Measurements from ENCODE around the gene CTBP2. TPM values are rescaled to one million over a fixed set of nuclear protein-coding genes. Genes with fewer than 3 reads are reported as not detected.
A peak's percentile ranks its signal among the peaks of the same experiment; 100 is the strongest.

CTBP2 gene
- total RNA-seq, 1 donor from 2014 or later, result 55.2 TPM

DNA sequence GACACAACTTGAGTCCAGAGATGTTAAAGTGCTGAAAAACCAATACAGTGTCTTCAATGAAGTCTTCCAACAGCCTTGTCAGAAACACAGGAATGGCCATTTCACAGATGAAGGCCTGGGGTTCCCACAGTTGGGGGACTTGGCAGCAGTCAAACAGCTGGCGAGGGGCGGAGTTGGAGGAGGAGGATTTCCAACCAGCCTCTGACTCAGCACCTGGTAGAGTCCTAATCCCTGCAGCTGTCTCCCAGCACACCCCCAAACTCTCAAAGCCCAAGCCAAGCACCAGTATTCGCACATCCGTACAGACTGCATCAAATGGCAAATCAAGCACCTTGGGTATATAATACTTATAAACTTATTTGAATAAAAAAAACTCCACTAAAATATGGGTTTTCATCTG, 28.0 kb downstream of the CTBP2 start:
- TF ChIP-seq EZH2 (IDR thresholded peaks at IDR 0.05), result no peak
- TF ChIP-seq, protein P1, sequence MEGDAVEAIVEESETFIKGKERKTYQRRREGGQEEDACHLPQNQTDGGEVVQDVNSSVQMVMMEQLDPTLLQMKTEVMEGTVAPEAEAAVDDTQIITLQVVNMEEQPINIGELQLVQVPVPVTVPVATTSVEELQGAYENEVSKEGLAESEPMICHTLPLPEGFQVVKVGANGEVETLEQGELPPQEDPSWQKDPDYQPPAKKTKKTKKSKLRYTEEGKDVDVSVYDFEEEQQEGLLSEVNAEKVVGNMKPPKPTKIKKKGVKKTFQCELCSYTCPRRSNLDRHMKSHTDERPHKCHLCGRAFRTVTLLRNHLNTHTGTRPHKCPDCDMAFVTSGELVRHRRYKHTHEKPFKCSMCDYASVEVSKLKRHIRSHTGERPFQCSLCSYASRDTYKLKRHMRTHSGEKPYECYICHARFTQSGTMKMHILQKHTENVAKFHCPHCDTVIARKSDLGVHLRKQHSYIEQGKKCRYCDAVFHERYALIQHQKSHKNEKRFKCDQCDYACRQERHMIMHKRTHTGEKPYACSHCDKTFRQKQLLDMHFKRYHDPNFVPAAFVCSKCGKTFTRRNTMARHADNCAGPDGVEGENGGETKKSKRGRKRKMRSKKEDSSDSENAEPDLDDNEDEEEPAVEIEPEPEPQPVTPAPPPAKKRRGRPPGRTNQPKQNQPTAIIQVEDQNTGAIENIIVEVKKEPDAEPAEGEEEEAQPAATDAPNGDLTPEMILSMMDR (IDR thresholded peaks at IDR 0.05), result no peak
- TF ChIP-seq EZH2phosphoT487 (IDR thresholded peaks at IDR 0.05), result no peak
- H3K9me3 ChIP-seq (ENCODE audit: low read depth), result no peaks in the 10 kb centered on the region
- peaks cover 2% of the 10 kb centered on the region for H3K9me3 Mint-ChIP-seq
- peak; percentile 56 for DNase-seq (ENCODE audit: low spot score)
- peak overlapping the region; percentile 61 for H3K4me2 ChIP-seq
- H3F3A ChIP-seq (ENCODE audit: low read depth), result peaks cover 12% of the 10 kb centered on the region
- peaks cover 33% of the 10 kb centered on the region for H3K4me1 Mint-ChIP-seq
- H3K9ac ChIP-seq, result no peak overlapping the region
- peaks cover 50% of the 10 kb centered on the region for H3K36me3 Mint-ChIP-seq
- peaks cover 4% of the 10 kb centered on the region for H3K36me3 ChIP-seq
- H3K4me3 ChIP-seq, result no peak overlapping the region
- no peak overlapping the region for H2AFZ ChIP-seq (replicated peaks)
- H3K27me3 ChIP-seq, result no peaks in the 10 kb centered on the region
- no peak overlapping the region for H3K27ac ChIP-seq
- peaks cover 100% of the 10 kb centered on the region for H3K79me2 ChIP-seq (ENCODE audit: low read depth)
- peaks cover 51% of the 10 kb centered on the region for H3K4me1 ChIP-seq
- no peak overlapping the region for H3K4me3 Mint-ChIP-seq
- H3K27me3 Mint-ChIP-seq (ENCODE audit: insufficient read depth, low read depth), result peaks cover 6% of the 10 kb centered on the region
- no peak overlapping the region for H3K27ac Mint-ChIP-seq
- H4K20me1 ChIP-seq (ENCODE audit: low read depth), result peaks cover 100% of the 10 kb centered on the region

DNA sequence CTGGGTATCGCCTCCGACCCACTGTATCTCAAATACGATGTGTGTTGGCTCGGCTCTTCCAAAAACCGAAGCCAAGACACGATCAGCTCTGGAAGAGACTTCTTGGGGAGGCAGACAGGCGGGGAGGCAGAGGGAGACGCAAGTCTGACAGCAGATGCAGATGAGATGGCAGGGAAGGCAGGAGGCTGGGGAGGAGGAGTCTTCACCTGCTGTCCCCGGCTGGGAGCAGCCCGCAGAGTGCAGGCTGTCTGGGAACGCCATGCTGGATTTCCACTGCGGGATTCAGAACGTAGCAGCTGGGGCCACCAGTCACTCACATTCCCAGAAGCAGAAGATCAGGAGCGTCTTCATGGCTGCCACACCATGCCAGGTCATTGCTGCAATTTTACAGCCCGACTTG, 29.4 kb downstream of the CTBP2 start:
- Mint-ChIP-seq H3K9me3 (peaks cover 2% of the 10 kb centered on the region), H3K27ac (no peak overlapping the region), H3K4me1 (peaks cover 31% of the 10 kb centered on the region), H3K27me3 (ENCODE audit: insufficient read depth, low read depth) (peaks cover 8% of the 10 kb centered on the region), H3K4me3 (no peak overlapping the region), H3K36me3 (peaks cover 52% of the 10 kb centered on the region)
- Histone ChIP-seq H3F3A (ENCODE audit: low read depth) (peaks cover 12% of the 10 kb centered on the region), H3K4me2 (no peak overlapping the region), H3K27me3 (no peaks in the 10 kb centered on the region), H3K36me3 (peaks cover 4% of the 10 kb centered on the region), H3K79me2 (ENCODE audit: low read depth) (peaks cover 100% of the 10 kb centered on the region), H3K4me3 (no peak overlapping the region), H4K20me1 (ENCODE audit: low read depth) (peaks cover 100% of the 10 kb centered on the region), H3K4me1 (peaks cover 39% of the 10 kb centered on the region), H3K9ac (no peak overlapping the region), H3K9me3 (ENCODE audit: low read depth) (no peaks in the 10 kb centered on the region), H3K27ac (no peak overlapping the region), H2AFZ (replicated peaks) (no peak overlapping the region)
- TF ChIP-seq EZH2 (IDR thresholded peaks at IDR 0.05) (no peak), EZH2phosphoT487 (IDR thresholded peaks at IDR 0.05) (no peak)
- TF ChIP-seq, protein P1 (IDR thresholded peaks at IDR 0.05), result no peak
- no peak for DNase-seq (ENCODE audit: low spot score)

DNA sequence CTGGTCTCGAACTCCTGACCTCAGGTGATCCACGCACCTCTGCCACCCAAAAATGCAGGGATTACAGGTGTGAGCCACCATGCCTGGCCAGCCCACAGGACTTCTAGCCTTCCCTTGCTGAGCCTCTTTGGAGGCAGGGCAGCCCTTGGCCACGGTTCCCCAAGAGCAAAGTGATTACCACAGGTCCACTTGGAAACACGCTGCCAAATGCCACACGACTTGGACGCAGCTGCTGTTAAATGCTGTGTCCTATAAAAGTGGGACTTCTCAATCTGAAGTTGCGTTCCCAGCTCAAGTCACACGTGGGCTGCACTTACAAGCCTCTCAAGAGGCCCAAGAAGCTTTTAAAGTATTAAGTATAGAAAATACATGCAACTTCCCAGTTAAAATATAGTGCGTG, 30.1 kb downstream of the CTBP2 start:
- Mint-ChIP-seq H3K27ac (no peak overlapping the region), H3K4me3 (no peak overlapping the region), H3K36me3 (peaks cover 50% of the 10 kb centered on the region), H3K9me3 (peaks cover 2% of the 10 kb centered on the region), H3K27me3 (ENCODE audit: insufficient read depth, low read depth) (peaks cover 8% of the 10 kb centered on the region), H3K4me1 (peaks cover 26% of the 10 kb centered on the region)
- Histone ChIP-seq H3K9ac (no peak overlapping the region), H3K9me3 (ENCODE audit: low read depth) (no peaks in the 10 kb centered on the region), H3K27me3 (no peaks in the 10 kb centered on the region), H3K79me2 (ENCODE audit: low read depth) (peaks cover 100% of the 10 kb centered on the region), H3K36me3 (peaks cover 4% of the 10 kb centered on the region), H3F3A (ENCODE audit: low read depth) (peaks cover 12% of the 10 kb centered on the region), H3K4me3 (no peak overlapping the region), H3K4me1 (peaks cover 32% of the 10 kb centered on the region), H2AFZ (replicated peaks) (no peak overlapping the region), H3K27ac (no peak overlapping the region), H4K20me1 (ENCODE audit: low read depth) (peaks cover 100% of the 10 kb centered on the region), H3K4me2 (no peak overlapping the region)
- TF ChIP-seq EZH2phosphoT487 (IDR thresholded peaks at IDR 0.05) (no peak), EZH2 (IDR thresholded peaks at IDR 0.05) (no peak)
- TF ChIP-seq, protein P1 (IDR thresholded peaks at IDR 0.05), result no peak
- no peak for DNase-seq (ENCODE audit: low spot score)

Data from neural progenitor cell (in vitro differentiated cells).